ENCODE measurements around the gene NTM.

GRCh38 chr11:132020001-132020400 is 649.6 kb downstream of the NTM start:
- no peak for TF ChIP-seq CTCF (IDR thresholded peaks at IDR 0.05 in 2 of 3, conservative IDR thresholded peaks at IDR 0.05 in 1 of 3; ENCODE audit: borderline replicate concordance in 1 of 3, insufficient read depth in 1 of 3, low read depth in 2 of 3, low read length in 2 of 3)
- no peak for TF ChIP-seq POLR2A (IDR thresholded peaks at IDR 0.05; ENCODE audit: borderline replicate concordance, extremely low read depth, insufficient read depth, insufficient read length)
- no peak for TF ChIP-seq ATF3 (IDR thresholded peaks at IDR 0.05)
- TF ChIP-seq EZH2phosphoT487 (IDR thresholded peaks at IDR 0.05; ENCODE audit: borderline replicate concordance), result no peak
- TF ChIP-seq CEBPB (IDR thresholded peaks at IDR 0.05; ENCODE audit: low read depth), result no peak
- no peak for TF ChIP-seq EZH2 (IDR thresholded peaks at IDR 0.05)
- TF ChIP-seq MAX (IDR thresholded peaks at IDR 0.05), result no peak
- no peak for TF ChIP-seq RAD21 (IDR thresholded peaks at IDR 0.05; ENCODE audit: low read depth)
- no peak for TF ChIP-seq JUND (IDR thresholded peaks at IDR 0.05)
- no peak for TF ChIP-seq SP1 (IDR thresholded peaks at IDR 0.05; ENCODE audit: low read depth)
- TF ChIP-seq POLR2AphosphoS5 (IDR thresholded peaks at IDR 0.05; ENCODE audit: low read depth, low read length), result no peak

All from HCT116 (cell line).